ENCODE results near the gene DNAJC12. TPM values are rescaled to one million over a fixed set of nuclear protein-coding genes. Genes with fewer than 3 reads are reported as not detected.

Gene DNAJC12
- total and polyA plus RNA-seq, 2 of the 8 experiments (the other 6 are each of a cell fraction or from before 2014, with no cell fraction given): 0.86 to 4.2 TPM

DNA sequence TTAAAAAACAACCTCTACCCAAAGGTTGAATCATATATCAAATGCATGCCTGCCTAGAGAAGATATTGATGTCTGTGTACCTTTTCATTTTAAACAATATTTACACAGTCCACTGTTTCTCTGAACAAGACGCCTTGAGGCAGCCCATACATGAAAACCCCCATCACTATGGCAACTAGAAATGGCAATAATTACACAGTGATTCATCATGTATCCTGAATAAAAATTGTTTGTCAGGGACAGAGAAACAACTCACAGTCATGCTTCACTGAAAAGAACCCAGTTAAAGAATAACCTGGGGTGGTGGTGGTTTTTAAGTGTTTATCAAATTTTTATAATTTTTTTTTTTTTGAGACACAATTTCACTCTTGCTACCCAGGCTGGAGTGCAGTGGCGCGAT, 19.7 kb downstream of the DNAJC12 start:
- no peaks in the 10 kb centered on the region for H3K9me3 ChIP-seq (ENCODE audit: insufficient read depth in 2 of 2, low read depth in 1 of 2, low read length in 1 of 2)
- H3K14ac ChIP-seq (ENCODE audit: insufficient read length): no peak overlapping the region
- DNase-seq (ENCODE audit: low read depth in 1 of 2, low spot score in 2 of 2) (no peak), FAIRE-seq (no peak)
- no peak overlapping the region for H3K27ac ChIP-seq (ENCODE audit: low read depth, low read length)
- no peak overlapping the region for H4K8ac ChIP-seq (ENCODE audit: extremely low read depth, insufficient read depth, low read length)
- no peak overlapping the region for H2AK5ac ChIP-seq (ENCODE audit: low read depth, low read length)
- POLR2A ChIA-PET (ENCODE audit: partially characterized antibody): no interaction called here
- no peak overlapping the region for H2BK20ac ChIP-seq (ENCODE audit: low read length)
- no peaks in the 10 kb centered on the region for H3K79me1 ChIP-seq (ENCODE audit: low read depth, low read length)
- no peaks in the 10 kb centered on the region for H3K79me2 ChIP-seq (ENCODE audit: control insufficient read depth in 1 of 2, insufficient read depth in 2 of 2, low read length in 2 of 2)
- H4K5ac ChIP-seq (ENCODE audit: insufficient read length, low read depth, low read length): no peak overlapping the region
- H2AFZ ChIP-seq (ENCODE audit: low read length): no peak overlapping the region
- H3K18ac ChIP-seq (ENCODE audit: extremely low read depth, low read length): no peak overlapping the region
- H3K4me3 ChIP-seq (ENCODE audit: extremely low read depth in 1 of 4, insufficient read depth in 2 of 4, low read depth in 3 of 4, low read length in 4 of 4): no peak overlapping the region
- H3K4me1 ChIP-seq (replicated peaks in 1 of 4; ENCODE audit: control insufficient read depth in 3 of 4, insufficient read depth in 4 of 4, low read length in 3 of 4): no peaks in the 10 kb centered on the region
- no peak overlapping the region for H3K4ac ChIP-seq (replicated peaks; ENCODE audit: insufficient read length, low read depth, low read length)
- H4K91ac ChIP-seq (replicated peaks; ENCODE audit: insufficient read length, low read length): no peak overlapping the region
- no peaks in the 10 kb centered on the region for H3K27me3 ChIP-seq (replicated peaks in 1 of 4; ENCODE audit: control insufficient read depth in 3 of 4, extremely low read depth in 1 of 4, insufficient read depth in 3 of 4, low read length in 3 of 4)
- H3K36me3 ChIP-seq (ENCODE audit: control insufficient read depth in 2 of 4, insufficient read depth in 4 of 4, low read length in 3 of 4): no peaks in the 10 kb centered on the region
- no peaks in the 10 kb centered on the region for H3K23me2 ChIP-seq (ENCODE audit: low read depth, low read length)
- H2BK120ac ChIP-seq (replicated peaks; ENCODE audit: low read depth, low read length): no peak overlapping the region
- H2BK5ac ChIP-seq (ENCODE audit: low read depth, low read length): no peak overlapping the region
- no peak overlapping the region for H2BK15ac ChIP-seq (ENCODE audit: low read length)
- H3K56ac ChIP-seq (replicated peaks; ENCODE audit: insufficient read length, low read depth, low read length): no peak overlapping the region
- CTCF ChIA-PET (ENCODE audit: partially characterized antibody): no interaction called here
- H2BK12ac ChIP-seq (ENCODE audit: low read depth, low read length): no peak overlapping the region
- H3K9ac ChIP-seq (replicated peaks in 1 of 4; ENCODE audit: extremely low read depth in 1 of 4, low read depth in 3 of 4, low read length in 3 of 4): no peak overlapping the region
- WGBS, 2 experiments (ENCODE audit: extremely low coverage in 1 of 2, insufficient coverage in 1 of 2, insufficient read length in 1 of 2, insufficient replicate concordance in 2 of 2, low coverage in 1 of 2, low lambda C conversion rate in 2 of 2, missing lambda C conversion rate in 1 of 2): 93% methylated on average over 3 of the region's 3 CpGs; no CpG with 5 or more reads in 1 of the 2 experiments
- H4K20me1 ChIP-seq (replicated peaks in 1 of 2; ENCODE audit: control insufficient read depth in 1 of 2, insufficient read depth in 2 of 2, low read length in 2 of 2): no peaks in the 10 kb centered on the region
- no peak overlapping the region for H3K23ac ChIP-seq (ENCODE audit: insufficient read length)
- no peak overlapping the region for H3K4me2 ChIP-seq (ENCODE audit: insufficient read depth in 1 of 2, low read depth in 2 of 2, low read length in 2 of 2)
- TF ChIP-seq, protein P1, sequence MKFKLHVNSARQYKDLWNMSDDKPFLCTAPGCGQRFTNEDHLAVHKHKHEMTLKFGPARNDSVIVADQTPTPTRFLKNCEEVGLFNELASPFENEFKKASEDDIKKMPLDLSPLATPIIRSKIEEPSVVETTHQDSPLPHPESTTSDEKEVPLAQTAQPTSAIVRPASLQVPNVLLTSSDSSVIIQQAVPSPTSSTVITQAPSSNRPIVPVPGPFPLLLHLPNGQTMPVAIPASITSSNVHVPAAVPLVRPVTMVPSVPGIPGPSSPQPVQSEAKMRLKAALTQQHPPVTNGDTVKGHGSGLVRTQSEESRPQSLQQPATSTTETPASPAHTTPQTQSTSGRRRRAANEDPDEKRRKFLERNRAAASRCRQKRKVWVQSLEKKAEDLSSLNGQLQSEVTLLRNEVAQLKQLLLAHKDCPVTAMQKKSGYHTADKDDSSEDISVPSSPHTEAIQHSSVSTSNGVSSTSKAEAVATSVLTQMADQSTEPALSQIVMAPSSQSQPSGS (IDR thresholded peaks at IDR 0.05; ENCODE audit: low read length): no peak
- TF ChIP-seq PHF8 (conservative IDR thresholded peaks at IDR 0.05; ENCODE audit: low read depth, low read length) (no peak), CHD1 (IDR thresholded peaks at IDR 0.05; ENCODE audit: low read depth, low read length) (no peak), TEAD4 (IDR thresholded peaks at IDR 0.05; ENCODE audit: low read depth, low read length) (no peak), CBX5 (IDR thresholded peaks at IDR 0.05; ENCODE audit: low read depth, low read length) (no peak), SP2 (IDR thresholded peaks at IDR 0.05; ENCODE audit: low read length) (no peak), BRCA1 (IDR thresholded peaks at IDR 0.05; ENCODE audit: low read depth, low read length) (no peak), SUZ12 (IDR thresholded peaks at IDR 0.05; ENCODE audit: low read length) (no peak), GTF2F1 (IDR thresholded peaks at IDR 0.05; ENCODE audit: borderline replicate concordance, low read depth, low read length) (no peak), KDM4A (IDR thresholded peaks at IDR 0.05; ENCODE audit: low read depth, low read length, severe bottlenecking) (no peak), CTBP2 (IDR thresholded peaks at IDR 0.05; ENCODE audit: borderline replicate concordance, insufficient read depth, insufficient read length, low read length) (no peak)
